ENCODE measurements around the gene YWHAE.
A peak's percentile ranks its signal among the peaks of the same experiment; 100 is the strongest.
"Not testable (repeated sequence)": the region's sequence is repeated elsewhere in the genome, so short reads cannot be mapped to it uniquely, and the experiment has no call there.

YWHAE gene

GRCh38 chr17:1373707-1374237, 26.2 kb downstream of the YWHAE start:
- no peak for DNase-seq

DNA sequence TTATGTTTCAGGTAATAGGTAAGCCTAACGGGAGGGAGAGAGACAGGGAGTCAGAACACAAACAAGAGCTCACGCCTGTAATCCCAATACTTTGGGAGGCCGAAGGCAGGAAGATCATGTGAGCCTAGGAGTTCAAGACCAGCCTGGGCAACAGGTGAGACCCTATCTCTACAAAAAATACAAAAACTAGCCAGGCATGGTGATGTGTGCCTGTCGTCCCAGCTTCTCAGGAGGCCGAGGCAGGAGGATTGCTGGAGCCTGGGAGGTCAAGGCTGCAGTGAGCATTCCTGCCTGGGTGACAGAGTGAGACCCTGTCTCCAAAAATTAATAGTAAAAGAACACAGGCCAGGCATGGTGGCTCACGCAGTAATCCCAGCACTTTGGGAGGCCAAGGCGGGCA, 27.4 kb downstream of the YWHAE start:
- no peak for DNase-seq

GRCh38 chr17:1371893-1372590, 28.0 kb downstream of the YWHAE start:
- no peak for DNase-seq

DNA sequence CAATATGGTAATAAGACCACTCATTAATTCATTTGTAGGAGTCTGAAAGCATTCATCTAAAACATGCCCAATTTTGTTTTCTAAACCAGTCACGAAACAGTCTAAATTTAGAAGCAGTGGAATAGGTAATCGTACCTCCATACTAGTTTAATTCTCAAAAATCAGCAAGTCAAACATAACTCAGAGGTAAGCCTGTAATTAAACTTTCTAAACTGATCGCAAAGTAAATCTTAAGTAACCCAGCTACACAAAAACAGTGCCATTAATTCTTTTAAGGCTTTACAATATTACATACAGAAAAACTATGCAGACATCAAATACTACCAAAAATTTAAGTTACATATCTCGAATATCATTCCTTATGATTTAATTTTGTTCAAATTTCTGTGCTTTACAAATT, 31.4 kb downstream of the YWHAE start:
- no peak for DNase-seq

DNA sequence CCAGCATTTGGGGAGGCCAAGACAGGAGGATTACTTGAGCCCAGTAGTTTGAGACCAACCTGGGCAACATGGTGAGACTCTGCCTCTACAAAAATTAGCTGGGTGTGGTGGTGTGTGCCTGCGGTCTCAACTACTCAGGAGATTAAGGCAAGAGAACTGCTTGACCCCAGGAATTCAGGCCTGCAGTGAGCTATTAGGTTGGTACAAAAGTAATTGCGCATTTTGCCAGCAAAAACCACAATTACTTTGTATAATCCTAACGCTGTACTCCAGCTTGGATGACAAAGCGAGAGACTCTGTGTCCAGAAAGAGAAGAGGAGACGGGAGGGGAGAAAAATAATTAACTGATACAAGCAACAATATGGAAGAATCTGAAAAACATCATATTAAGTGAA, 32.7 kb downstream of the YWHAE start:
- no peak for DNase-seq

DNA sequence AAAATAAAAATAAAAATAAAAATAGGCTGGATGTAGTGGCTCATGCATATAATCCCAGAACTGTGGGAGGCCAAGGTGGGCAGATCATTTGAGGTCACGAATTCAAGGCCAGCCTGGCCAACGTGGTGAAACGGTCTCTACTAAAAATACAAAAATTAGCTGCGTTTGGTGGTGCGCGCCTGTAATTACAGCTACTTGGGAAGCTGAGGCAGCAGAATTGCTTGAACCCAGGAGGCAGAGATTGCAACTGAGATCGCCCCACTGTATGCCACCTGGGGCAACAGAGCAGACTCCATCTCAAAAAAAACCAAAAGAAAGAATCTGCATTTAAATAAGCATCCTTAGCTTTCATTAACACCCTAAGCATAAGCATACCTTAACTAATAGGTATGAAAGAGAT, 33.8 kb downstream of the YWHAE start:
- DNase-seq, result no peak

DNA sequence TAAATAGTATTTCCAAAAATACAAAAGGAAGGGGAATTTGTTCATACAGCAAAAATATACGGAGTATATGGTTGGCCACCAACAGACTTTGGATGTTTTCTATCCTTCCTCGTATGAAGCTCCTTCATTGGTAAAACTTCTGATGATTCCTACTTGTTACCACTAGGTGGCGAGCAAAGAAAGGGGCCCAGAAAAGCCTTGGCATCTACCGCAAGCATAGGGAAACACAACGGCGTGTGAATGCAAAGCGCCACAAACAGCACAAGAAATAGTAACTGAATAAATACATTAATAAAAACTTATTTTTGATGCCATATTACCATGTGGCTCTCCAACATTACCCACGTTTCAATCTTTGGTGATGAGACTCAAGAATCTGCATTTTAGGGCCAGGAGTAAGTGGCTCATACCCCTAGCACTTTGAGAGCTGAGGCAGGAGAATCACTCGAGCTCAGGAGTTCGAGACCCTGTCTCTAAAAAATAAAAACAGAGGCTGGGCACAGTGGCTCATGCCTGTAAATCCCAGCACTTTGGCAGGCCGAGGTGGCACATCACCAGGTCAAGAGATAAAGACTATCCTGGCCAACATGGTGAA, 34.5 kb downstream of the YWHAE start:
- DNase-seq, result peak; percentile 38

DNA sequence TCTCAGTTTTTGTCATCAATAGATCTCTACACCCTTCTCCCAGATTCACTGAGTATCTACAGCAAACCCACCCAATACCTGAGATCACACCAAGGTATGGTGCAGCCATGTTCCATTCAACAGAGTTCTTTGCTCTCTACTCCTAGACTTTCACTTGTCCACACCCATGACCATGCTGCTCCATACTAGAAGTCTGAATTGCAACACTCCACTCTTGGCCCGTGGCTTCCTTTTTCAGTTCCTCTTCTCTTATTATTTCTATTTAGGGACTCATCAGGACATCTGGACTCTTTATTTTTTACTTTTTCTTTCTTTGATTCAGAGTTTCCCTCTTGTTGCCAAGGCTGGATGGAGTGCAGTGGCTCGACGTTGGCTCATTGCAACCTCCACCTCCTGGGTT, 37.1 kb downstream of the YWHAE start:
- DNase-seq, result no peak

DNA sequence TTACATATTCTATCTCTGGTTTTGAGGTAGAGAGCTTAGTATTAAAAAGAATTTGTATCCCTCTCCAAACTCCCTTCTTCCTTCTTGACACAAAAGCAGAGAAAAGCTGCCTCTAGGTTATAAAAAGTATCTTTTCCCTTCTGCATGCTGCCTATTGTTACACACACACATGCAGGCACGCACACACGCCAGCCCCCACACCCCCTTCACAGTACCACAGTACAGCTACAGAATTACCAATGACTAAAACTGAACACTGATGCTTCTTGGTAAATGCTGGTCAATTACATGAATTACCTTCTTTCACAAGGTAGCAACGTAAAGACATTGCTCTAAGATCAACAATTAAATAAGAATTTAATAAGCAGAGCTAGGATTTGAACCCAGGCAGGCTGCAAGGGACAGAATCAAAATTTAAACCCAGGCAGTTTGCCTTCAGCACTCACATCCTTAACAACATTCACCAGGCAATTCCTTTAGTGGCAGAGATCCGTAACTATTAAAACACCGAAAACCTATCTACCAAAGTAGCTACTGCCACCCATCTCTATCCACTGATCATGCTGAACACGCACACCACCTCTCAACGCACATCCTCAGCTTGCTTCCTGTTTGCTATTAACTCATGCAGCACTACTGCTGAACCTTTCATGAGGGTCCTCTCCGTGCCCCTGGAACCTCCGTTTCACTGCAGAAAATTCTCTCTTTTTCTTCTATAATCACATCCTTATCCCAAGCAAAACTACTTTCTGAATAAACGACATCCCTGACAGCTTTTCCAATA, 37.8 kb downstream of the YWHAE start:
- DNase-seq, result no peak

DNA sequence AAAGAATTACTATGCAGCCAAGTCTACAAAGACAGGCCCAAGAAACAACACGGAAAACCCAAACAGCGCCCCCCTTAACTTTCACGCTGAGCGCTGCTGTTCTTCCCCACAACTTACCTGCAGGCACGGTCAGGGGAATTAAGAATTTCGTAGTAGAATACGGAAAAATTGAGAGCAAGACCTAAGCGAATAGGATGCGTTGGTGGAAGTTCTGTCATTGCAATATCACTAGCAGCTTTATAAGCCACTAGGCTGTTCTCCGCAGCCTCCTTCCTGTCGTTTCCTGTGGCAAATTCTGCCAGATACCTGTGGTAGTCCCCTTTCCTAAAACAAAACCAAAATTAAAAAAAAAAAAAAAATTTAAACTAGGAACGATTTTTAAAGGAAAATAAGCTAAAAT, 39.0 kb downstream of the YWHAE start:
- no peak for DNase-seq

- not testable (repeated sequence) for DNase-seq
Observed at GRCh38 chr17:1360315-1360714, 39.7 kb downstream of the YWHAE start.

DNA sequence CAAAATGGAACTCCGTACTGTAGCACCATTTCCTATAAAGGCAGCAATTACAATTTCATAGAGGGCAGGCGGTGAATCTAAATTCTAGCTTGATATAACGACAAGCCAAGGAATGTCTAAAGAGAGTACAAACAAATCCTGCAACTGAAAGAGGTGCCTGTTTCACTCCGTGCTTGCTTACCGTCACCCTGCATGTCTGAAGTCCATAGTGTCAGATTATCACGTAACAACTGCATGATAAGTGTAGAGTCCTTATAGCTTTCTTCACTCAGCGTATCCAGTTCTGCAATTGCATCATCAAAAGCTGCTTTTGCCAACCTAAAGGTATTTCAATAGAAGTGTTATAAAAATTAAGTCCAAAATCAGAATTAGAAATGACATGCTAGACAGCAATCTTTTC, 46.0 kb downstream of the YWHAE start:
- DNase-seq, result no peak

DNA sequence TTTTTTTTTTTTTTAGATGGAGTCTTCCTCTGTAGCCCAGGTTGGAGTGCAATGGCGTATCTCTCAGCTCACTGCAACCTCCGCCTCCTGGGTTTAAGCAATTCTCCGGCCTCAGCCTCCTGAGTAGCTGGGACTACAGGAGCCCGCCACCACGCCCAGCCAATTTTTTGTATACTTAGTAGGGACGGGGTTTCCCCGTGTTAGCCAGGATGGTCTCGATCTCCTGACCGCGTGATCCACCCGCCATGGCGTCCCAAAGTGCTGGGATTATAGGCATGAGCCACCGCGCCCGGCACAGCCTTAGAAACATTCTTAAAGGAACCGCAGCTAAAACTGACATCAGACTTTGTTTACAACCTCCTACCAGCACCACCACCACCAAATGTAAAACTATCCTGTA, 47.5 kb downstream of the YWHAE start:
- DNase-seq, result not testable (repeated sequence)

DNA sequence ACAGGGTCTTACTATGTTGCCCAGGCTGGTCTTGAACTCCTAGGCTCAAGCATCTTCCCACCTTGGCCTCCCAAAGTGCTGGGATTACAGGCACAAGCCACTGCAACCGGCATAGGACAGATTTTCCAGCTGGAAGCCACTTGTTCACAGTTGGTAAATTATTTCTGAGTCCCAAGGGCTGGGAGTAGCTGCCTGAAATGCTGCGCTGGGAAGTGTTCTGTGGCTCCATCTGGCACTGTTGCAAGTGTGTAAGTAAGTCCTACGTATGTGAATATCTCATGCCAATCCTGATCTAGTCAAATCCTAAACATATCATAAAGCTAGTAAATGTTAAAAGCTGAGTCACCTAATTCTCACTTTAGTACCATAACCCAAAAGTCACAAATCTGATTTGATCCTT, 48.1 kb downstream of the YWHAE start:
- DNase-seq, result no peak

DNA sequence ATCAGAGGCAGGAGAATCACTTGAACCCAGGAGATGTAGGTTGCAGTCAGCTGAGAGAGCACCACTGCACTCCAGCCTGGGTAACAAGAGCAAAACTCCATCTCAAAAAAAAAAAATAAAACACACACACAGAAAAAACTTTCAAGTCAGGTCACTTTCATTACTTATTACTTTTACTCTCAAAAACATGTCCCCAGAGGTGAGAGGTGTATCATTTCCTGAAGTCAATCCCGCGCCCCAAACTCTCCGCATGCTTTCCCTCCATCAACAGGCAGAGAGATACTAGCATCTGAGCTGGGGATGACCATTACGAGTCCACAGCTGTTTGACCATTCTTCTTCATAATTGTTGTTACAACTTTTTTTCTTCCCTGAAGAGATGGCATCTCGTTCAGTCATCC, 48.7 kb downstream of the YWHAE start:
- no peak for DNase-seq

DNA sequence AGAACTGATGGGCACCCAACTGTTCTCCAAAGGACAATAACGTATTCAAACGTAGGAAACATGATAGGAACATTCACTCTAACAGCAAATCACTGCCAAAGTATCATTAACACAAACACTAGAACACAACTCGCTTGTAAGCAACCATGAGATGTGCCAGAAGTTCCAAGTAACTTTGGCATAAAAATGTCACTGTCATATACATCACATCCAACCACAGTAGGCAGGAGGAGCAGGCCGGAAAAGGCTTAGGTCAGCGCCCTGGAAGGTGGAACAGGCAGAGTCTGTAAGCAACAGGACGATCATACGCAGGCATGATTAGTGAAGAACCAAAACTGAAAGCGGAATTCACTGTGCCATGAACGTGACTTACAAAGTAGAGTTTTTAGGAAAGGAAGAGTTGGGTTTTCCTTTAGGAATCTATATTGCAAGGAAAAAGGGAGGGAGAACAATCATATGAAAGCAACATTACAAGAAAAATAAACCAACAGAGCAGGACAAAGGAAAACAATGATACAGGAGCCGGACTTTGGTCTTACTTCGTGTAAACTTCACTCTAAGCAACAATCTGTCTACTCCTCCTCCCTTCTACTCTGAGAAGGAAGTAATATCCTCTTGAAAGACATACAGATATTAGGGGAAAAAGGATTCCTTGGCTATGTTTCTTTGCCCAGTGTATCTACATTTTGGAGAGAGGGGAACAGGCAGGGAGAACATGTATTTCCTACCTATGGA, 52.3 kb downstream of the YWHAE start:
- no peak for DNase-seq

- no peak for DNase-seq
Observed at GRCh38 chr17:1344521-1344920, 55.5 kb downstream of the YWHAE start.

DNA sequence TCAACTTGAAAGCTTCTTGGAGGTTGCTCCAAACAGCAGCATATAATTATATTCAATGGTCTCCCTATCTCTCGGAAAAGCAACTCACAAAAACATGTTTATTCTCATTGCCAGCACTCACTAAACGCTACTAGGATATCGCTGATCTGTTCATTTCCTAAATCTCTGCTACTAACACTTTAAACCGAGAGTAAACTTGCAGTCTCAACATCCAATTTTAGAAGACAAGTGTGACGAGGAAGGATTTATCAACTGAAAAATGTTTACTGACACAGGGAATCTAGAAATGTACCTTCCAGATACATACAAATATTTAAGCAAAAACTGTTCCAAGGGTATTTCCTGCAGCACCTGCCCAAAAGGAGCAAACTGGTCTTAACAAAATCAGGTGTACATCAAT, 56.5 kb downstream of the YWHAE start:
- no peak for DNase-seq

DNA sequence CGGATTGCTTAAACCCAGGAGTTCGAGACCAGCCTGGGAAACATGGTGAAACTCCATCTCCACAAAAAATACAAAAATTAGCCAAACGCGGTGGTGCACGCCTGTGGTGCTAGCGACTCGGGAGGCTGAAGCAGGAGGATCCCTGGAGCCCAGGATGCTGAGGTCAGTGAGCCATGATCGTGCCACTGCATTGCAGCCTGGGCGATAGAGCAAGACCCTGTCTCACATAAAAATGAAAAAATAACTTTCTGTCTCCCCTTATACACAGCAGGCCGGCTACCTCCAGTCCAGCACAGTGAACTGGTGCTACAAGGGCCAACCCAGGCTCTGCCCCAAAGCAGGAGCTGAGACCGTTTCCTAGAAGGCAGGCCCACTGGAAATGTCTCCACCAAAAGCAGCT, 59.7 kb downstream of the YWHAE start:
- DNase-seq, result no peak

DNA sequence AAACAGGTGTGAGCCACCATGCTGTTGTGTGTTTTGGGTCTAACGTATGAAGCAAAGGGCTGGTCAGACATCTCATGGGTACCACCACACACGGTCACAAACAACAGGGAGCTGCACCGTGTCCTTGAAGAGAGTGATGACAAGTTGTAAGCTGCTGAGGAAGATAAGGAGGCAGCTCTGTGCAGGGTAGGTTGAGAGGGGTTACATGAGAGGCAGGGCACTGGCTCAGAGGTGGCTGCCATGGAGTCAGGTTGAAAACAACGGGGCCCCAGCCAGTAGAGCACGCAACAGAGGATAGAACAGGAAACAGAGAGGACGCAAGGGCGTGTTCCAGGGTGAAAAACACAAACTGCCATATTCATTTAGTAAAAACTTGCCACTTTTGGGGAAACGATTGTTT, 68.3 kb downstream of the YWHAE start:
- DNase-seq, result no peak

DNA sequence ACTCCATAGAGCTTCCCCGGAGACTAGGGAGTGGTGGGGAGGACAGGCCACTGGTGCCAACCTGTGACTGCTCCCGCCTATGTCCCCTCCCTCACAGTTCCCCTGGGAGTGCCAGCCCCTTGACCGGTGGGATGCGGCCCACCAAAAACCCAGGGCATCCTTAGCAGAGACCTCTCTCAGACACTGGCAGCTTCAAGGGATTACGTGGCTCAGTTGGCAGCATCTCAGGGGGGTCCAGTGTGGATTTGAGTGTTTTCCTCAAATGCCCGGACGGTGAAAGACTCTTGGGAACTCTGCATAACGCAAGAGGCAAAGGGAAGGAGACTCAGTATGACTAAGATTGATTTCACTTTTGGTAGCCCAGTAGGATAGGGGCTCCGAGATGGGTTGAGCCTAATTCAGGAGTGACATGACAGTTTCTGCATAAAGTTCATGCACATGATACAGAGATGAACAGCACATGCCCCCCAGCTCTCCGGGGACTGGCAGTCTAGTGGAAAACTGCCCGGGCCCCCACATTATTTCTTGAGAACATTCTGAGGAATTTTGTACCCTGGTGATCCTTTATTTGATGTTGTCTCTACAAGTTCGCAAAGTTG, 70.2 kb downstream of the YWHAE start:
- DNase-seq, result no peak

DNA sequence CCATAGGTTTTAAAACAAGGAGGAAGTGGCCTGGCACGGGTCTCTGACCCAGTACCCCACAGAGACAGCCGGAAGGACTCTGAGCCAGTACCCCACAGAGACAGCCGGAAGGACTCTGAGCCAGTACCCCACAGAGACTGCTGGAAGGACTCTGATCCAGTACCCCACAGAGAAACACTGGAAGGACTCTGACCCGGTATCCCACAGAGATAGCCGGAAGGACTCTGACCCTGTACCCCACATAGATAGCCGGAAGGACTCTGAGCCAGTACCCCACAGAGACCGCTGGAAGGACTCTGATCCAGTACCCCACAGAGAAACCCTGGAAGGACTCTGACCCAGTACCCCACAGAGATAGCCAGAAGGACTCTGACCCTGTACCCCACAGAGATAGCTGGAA, 71.6 kb downstream of the YWHAE start:
- DNase-seq, result no peak

GRCh38 chr17:1325766-1326165, 74.3 kb downstream of the YWHAE start:
- DNase-seq, result no peak
